NCI-H128 (cell line): ENCODE data around the gene PHACTR1.

Experiments used
- DNase-seq: peaks from one replicate; lab custom pipeline; 2025; ENCODE audit not compliant: unreplicated experiment; lab: John Stamatoyannopoulos, UW

The PHACTR1 gene

GRCh38 chr6:13063300-13063918 is 346.8 kb downstream of the PHACTR1 start:
- DNase-seq, result no peak

GRCh38 chr6:13065581-13065980 is 349.0 kb downstream of the PHACTR1 start:
- DNase-seq, result no peak

DNA sequence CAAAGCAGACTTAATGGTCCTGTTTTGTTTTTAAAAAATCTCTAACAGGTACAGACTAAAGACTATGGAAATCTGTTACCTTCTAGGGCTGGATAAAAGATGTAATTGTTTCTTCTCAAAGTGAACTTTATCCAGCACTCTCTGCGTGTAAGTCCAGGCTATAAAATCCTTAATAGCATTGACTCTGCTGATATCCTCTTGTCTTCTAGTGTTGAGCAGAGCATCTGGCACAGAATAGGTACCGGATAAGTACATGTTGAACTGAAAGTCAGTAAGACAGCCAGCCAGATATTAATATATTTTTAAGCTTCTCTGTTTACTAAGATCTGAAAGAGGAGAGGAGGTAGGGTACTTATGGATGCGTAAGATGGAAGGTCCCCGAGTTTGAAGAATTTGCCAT is 349.5 kb downstream of the PHACTR1 start:
- no peak for DNase-seq

GRCh38 chr6:13066820-13067219 is 350.3 kb downstream of the PHACTR1 start:
- no peak for DNase-seq

GRCh38 chr6:13068586-13069210 is 352.1 kb downstream of the PHACTR1 start:
- DNase-seq, result no peak

DNA sequence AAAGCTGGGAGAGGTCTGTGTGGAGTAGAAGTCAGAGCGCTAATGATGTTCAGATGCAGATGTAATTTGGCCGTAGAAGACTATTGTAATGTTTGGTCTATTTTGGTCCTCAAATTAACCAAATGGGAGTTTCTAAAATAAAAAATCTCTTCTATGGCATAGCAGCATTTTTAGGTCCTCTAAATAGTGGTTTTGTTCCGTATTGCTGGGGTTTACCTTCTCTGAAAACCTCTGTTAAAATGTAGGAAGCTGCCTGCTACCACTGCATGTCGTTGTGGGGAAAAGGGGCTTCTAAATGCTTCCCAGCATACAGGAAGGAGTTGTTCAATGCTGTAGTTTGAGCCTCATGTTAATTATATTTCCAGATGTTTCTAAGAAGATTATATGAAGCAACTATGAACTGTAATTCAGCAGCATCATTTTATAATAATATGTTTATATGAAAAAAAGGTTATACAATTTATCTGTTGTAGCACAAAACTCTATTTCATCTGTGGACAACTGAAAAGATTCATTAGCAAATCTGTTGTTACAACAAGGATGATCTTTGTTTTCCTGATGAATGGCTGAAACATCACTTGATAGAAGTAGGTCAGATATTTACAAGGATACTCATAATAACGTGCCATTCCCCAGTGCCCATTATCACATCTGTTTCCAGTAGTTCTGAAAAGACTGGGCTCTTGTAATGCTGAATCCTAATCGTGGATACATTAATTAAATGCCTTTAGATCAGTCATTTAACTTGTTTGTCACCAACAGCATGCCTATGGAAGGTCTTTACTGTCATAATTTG is 355.2 kb downstream of the PHACTR1 start:
- DNase-seq, result no peak

- DNase-seq, result no peak
Observed at GRCh38 chr6:13072686-13073347, 356.2 kb downstream of the PHACTR1 start.

- DNase-seq, result no peak
Observed at GRCh38 chr6:13074415-13075140, 358.0 kb downstream of the PHACTR1 start.

DNA sequence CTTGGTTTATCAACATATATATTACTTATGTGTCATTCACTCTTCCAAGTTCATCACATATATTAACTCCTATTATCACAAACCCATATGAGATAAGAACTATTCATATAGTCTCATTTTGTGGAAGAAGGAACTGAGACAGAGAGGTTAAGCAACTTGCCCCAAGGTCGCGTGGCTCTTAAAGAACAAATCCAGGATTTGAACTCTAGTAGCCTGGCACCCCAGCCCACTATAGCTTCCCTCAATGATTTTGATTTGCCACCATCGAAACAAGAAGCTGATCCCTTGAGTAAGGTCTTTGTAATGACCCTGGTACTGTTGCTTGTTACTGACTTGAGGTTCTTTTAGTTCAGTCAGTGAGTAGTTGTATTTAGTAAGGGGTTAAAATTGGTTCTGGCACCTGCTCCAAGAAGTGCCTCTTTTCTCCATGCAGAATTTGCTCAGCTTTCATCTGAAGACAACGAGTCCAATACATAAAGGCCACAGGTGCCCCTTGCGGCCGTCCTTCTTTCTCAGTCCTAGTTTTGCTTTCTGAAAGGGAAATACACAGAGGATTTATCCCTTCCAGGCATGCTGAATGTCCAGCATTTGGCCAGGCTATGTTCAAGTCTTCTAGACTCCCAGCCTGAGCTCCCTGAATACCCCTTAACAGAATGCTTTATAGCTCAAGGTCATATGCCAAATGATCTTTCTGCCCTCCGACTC is 358.7 kb downstream of the PHACTR1 start:
- no peak for DNase-seq

DNA sequence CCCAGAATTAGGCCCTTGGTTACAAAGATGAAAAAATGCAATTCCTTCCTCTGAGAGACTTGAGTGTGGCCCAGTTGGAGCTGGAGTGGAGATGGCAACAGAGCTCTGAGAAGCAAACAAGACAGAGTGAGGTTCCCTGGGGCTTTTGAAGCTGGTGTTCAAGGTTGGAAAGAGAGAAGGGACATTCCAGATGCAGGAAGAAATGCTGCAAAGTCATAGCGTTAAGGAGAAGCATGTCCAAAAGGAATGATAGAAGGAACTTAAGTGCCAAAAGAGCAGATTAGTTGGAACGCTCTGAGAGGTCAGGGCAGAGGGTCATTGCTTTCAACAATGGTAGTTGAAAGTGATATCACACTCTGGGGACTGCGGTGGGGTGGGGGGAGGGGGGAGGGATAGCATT is 360.0 kb downstream of the PHACTR1 start:
- no peak for DNase-seq

DNA sequence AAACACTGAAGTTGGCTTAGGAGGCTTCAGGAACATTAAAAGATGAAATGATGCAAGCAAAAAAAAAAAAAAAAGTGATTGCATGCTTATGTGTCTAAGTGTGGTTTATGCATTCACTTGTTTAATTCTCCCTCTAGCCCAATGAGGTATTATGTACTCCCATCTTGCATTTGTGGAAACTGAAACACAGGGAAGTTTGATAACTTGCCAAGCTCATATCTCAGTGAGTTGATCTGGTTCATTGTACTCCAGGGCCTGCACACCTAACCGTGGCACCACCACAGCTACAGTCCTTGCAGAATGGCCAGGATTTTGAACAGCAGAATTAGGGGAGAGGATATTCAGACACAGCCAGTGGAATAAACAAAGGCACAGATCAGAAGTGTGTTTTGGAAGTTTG is 360.6 kb downstream of the PHACTR1 start:
- no peak for DNase-seq

GRCh38 chr6:13079096-13079723 is 362.6 kb downstream of the PHACTR1 start:
- no peak for DNase-seq

- DNase-seq, result no peak
Observed at GRCh38 chr6:13080462-13081188, 364.1 kb downstream of the PHACTR1 start.

DNA sequence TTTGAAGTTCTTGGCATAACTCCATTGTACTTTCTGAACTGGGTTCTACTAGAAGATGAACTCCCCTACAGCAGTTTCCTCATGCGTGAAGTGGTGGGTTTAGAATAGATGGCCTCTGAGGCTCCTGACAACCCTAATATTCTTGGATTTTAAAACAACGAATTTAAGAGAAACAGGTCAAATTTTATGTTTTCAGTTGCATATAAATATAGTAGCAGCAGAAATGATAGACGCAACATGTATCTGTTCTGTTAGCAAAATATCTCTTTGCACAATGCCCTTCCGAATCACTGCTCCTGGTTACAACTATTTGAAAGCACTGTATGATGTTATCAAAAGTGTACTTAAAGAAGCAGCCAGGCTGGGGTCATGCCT is 364.6 kb downstream of the PHACTR1 start:
- DNase-seq, result no peak

GRCh38 chr6:13089296-13089994 is 372.9 kb downstream of the PHACTR1 start:
- DNase-seq, result no peak

DNA sequence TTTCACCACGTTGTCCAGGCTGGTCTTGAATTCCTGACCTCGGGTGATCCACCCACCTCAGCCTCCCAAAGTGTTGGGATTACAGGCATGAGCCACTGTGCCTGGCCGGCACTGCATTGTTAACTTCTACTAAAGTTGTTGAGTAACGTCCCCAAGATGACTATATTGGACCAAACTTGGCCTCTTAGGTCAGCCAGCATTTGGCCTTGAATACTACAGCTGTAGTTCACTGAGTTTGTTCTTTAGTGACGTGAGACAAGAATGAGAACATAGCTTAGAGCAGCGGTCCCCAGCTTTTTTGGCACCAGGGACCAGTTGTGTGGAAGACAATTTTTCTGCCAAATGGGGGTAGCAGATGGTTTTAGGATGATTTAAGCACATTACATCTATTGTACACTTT is 374.6 kb downstream of the PHACTR1 start:
- no peak for DNase-seq

- no peak for DNase-seq
Observed at GRCh38 chr6:13094781-13095425, 378.3 kb downstream of the PHACTR1 start.

GRCh38 chr6:13096084-13096483 is 379.5 kb downstream of the PHACTR1 start:
- no peak for DNase-seq
